ENCODE results near the gene DNAH14. TPM values are rescaled to one million over a fixed set of nuclear protein-coding genes. Genes with fewer than 3 reads are reported as not detected.
"Not testable (repeated sequence)": the region's sequence is repeated elsewhere in the genome, so short reads cannot be mapped to it uniquely, and the experiment has no call there.

Gene DNAH14
- polyA plus RNA-seq (ENCODE audit: insufficient read length in 10 of 10): 1 to 10 TPM; 4.1 to 8.8 (median 5.6) TPM
- long read RNA-seq, donor 1: 0 reads
- long read RNA-seq, donor 2: 0 reads
- long read RNA-seq, donor 3: 0 reads
- long read RNA-seq, donor 4: 0 reads
- long read RNA-seq, donor 5: 0 reads
- long read RNA-seq, donor 6, partial matches to known transcripts: 0 of 2 reads
- long read RNA-seq, donor 6, other reads (novel, unspliced or antisense): 0 of 2 reads
- long read RNA-seq, donor 7: 0 reads
- long read RNA-seq, donor 8, partial matches to known transcripts: 0 of 1 reads
- long read RNA-seq, donor 8, other reads (novel, unspliced or antisense): 0 of 1 reads
- long read RNA-seq, donor 9: 0 reads

DNA sequence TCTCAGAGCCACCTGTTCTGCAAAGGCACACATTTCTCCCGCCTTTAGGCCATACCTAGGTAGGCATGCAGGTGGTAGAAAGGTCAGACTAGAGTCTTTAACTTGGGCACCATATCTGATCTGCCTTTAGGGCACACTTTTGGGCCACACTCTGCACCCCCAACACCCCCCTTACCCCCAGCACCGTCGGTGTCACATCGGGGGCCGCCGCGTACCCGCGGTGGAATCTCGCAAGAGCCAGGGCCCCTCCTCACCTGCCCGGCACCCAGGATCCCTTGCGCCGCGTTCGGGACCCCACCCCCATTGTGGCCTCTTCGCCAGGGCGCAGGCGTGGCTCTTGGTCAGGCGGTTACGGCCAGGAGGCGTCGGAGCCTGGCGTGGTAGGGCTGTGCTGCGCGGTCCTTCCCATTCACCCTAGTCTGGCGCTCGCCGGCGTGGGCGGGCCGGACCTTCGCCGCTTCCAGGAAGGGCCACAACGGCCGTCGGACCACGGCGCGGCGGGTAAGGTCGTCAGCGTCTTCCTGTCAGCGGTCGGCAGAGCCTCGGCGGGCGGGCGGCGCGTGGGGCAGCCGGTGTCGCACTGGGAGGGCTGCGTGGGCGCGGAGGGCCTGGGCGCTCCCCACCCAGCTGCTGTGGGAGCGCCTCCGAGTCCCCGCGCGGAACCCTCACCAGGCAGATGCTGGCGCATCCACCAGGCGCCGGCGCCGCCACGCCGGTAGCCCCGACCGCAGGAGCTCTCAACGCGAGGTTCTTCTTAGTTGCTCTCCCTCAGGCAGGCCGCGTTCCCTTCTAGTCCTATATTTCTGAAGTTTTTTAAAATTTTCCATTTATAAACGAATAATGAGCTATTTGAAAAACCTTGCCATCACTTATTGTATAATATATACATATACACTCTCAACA lies at the start of gene DNAH14:
Gene DNAH14 (plus strand): TSS at position 341 of the 903 bp plus-strand sequence. CDS start 23,028 bp downstream, outside the sequence.
- DNase-seq: peak; percentile 34 to 85 (median 70)

DNA sequence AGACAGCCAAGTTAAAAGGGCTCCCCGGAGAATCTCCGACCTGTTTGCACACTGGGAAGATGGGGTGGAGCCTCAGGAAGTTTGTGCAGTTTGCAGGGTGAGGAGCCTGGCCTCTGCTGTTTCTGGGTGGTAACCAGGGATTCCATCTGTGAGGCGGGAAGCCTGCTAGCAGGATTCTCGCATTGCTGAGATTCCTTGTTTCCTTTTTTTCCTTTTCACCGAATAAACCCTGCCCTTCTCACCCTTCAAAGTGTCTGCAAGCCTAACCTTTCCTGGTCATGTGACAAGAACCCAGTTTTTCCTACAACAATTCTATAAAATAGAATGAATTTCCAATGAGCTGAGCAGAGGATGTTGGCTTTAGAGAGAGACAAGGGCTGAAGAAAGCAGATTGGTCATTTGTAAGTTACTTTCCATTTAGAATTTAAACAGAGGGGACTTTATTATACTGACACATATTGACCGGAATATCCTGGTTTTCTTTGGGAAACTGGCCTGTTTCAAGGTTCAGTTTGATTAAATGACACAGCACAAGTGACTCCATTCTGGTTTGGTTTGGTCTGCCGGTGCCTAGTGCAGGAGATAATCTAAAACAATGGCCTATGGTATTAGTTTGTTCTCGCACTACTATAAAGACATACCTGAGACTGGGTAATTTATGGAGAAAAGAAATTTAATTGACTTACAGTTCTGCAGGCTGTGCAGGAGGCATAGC lies 48.7 kb upstream of the DNAH14 start:
- no peak for DNase-seq

DNA sequence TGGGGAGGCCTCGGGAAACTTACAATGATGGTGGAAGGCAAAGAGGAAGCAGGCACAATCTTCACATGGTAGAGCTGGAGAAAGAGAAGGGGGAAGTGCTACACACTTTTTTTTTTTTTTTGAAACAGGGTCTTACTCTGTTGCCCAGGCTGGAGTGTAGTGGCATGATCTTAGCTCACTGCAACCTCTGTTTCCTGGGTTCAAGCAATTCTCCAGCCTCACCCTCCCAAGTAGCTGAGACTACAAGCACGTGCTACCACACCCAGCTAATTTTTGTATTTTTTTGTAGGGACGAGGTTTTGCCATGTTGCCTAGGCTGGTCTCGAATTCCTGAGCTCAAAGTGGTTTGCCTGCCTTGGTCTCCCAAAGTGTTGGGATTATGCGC lies 48.2 kb upstream of the DNAH14 start:
- not testable (repeated sequence) for DNase-seq

DNA sequence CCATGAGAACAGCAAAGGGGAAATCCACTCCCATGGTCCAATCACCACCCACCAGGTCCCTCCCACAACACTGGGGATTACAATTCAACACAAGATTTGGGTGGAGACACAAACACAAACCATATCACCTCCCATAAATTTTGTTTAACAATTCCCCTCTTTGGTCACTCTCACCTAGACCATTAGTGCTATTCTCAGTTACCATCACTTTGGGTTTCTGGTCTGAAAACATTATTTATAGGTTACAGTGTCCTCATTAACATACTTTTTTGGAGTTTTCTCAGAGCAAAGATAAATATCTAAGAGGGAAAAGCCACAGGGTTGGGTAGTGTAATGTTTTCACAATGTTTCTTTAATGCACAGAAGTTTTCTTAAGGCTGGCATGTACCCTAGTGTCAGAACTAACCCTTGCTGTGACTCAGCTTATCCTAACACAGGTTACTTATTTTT lies 47.7 kb upstream of the DNAH14 start:
- DNase-seq: no peak

DNA sequence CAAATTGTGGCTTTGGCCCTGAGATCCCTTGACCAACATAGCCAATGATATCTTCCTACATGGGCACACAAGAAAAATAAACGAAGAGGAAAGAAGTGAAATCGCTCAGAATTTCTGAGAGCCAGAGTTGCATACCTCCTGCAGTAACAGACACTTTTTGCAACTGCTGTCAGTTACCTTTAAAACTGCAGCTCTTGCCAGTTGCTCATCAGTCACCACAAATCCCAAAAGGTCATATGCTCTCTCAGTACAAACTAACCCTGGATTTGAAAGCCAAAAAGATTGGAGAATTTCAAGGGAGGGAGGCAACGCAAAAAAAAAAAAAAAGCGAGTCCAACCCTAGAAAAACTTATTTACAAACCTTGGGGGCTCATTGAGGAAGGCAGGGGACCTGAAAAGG lies 47.2 kb upstream of the DNAH14 start:
- no peak for DNase-seq

DNA sequence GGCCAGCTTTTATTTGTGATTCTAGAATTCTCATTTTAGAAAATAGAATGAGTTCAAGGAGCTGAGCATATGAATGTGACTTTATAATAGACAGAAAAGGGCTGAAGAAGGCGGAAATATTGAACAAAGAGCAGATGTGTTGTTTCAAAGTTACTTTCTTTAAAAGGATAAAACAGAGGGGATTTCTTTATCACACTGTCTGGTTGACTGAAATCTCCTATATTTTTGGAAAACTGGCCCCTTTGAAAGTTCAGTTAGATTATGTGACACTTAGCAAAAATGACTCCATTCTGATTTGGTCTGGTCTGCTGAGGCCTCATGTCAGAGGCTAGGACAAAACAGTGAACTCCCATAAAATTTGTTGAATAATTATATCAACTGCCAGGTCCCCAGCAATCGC lies 46.4 kb upstream of the DNAH14 start:
- no peak for DNase-seq

DNA sequence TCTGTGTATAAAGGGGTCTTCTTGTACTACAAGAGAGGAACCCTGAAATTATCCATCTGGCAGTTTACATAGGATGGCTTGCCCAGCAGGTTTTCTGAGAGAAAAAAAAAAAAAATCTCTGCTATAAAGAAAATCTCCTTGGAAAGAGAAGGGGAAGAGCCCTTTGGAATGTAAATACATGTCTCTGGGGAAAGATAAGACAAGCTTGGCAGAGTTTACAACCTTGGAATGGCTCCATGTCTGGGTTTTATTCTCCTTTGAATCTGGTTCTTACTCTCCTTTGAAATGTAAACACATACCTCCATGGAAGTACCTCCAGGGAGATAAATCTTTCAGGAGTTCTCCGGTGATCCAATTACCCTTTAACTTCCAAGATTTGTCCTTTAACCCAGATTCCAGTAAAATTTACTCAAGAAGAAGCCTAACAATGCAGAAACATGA lies 45.1 kb upstream of the DNAH14 start:
- peak in 1 of 3 donors; percentile 2 for DNase-seq

DNA sequence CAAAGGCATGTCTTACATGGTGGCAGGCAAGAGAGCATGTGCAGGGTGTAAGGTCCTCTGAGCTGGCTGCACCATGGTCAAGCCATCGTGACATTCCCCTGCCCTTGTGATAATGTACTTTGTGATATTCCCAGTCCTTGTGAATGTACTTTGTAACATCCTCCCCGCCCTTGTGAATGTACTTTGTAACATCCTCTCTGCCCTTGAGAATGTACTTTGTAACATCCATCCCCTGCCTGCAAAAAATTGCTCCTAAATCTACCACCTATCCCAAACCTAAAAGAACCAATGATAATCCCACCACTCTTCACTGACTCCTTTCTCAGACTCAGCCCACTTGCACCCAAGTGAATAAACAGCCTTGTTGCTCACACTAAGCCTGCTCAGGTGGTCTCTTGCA lies 44.1 kb upstream of the DNAH14 start:
- DNase-seq: not testable (repeated sequence)

DNA sequence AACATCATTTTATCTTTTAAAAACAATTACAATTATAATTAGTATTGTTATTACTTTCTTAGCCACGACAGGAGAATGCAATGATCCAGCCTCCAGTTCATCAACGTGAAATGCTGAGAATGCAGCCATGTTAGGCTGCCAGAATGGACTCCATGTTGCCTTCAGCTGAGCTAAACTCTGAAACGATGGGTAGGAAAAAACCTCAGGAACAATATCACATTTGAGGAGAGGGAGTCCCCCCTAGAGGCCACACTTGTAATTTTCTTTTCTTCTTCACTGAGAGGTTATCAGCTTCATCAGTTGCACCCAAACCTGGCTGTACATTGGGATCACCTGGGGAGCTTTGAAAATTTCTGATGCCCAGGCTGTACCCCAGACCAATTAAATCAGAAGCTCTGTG lies 34.6 kb upstream of the DNAH14 start:
- DNase-seq: no peak

DNA sequence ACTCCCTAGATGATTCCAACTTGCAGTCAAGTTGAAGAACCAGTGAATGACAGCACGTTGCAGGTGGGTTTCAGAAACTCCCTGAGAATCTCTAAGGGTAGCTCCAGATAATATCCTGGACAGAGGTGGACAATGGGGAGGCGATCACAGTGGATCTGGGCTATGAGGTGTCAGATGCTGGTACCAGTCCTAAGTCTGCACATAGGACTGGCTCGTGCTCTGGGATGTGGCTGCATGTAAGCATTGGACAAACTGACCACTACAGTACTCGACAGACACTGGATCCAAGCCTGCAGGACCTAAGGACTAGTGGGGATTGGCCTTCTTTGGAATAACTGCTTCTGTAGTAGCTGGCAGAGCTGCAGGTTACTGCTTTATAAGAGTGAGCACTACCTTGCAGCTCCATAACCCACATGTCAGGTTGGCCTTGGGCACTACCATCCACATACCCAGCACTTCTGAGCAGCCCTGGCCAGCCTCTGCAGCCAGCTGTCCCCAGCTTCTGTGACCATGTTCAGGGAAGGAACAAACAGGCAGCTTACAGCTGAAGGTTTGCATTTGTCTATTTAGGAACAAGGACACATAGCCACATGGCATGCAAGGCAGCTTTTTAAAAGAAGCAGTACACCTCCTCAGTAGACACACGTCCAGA lies 33.2 kb upstream of the DNAH14 start:
- DNase-seq: no peak

DNA sequence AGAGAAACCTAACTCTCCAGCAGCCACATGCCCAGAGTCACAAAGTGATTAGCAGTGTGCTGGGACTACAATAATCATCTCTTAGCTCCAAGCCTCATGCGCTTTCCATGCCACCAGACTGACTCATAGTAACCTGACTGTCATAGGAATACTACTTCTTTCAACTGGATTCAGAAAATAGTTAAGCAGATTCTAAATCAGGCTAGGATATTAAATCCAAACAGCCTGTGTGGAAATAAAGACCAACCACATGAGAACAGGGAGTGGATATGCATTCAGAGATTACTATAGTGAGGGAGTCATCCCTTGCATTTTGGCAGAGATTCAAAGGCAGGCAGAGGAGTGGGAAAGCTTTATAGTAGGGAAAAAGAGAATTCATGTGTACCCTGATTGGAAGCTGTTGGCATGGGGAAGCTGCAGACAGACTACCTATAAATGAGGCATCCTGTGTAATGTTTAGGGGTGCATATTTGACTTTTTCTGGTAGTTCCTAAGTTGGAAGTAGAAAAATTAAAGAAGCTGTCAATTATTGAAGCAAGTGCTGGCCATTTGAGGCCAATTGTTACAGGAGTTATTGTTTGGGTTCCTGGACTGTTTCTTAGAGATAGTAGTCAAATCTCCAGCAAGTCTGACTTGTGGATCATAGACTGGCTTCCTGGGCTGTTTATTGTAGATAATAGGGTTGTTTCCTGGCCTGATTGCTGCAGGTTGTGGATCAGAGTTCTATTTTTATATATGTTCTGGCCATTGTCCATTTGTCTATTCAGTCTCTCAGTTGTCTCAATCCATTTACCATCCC lies 31.7 kb upstream of the DNAH14 start:
- no peak for DNase-seq

DNA sequence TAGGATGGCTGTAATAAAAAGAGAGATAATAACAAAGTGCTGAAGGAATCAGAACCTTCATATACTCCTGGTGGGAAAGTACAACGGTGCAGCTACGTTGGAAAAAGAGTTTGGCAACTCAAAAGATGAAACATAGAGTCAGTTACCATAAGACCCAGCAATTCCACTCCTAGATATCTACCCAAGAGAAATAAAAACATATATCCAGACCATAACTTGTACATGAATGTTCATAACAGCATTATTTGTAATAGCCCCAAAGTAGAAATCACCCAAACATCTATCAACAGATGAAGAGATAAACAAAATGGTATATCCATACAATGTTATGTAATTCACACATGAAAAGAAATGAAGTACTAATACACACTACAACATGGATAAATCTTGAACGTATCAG lies 30.5 kb upstream of the DNAH14 start:
- DNase-seq: no peak

DNA sequence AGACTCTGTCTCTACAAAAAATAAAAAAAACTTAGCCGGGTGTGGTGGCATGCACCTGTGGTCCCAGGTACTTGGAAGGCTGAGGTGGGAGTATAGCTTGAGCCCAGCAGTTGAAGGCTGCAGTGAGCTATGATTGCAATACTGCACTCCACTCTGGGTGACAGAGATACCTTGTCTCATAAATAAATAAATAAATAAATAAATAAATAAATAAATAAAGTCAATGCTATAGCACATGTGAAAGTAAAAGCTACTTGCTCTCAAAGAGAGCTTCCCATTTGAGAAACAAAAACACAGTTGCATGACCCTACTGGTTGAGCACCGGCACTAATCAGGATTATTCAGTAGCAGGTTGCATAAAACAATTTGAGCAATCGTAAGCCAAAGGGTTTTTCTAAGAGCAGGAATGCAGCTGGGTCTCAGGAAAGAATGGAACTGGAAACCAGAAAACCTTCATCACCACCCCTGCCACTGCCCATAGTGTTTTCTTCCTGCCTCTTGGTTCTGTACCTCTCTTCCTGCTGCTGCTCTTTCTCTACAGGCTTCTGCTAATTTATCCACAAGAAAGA lies 29.3 kb upstream of the DNAH14 start:
- no peak for DNase-seq

DNA sequence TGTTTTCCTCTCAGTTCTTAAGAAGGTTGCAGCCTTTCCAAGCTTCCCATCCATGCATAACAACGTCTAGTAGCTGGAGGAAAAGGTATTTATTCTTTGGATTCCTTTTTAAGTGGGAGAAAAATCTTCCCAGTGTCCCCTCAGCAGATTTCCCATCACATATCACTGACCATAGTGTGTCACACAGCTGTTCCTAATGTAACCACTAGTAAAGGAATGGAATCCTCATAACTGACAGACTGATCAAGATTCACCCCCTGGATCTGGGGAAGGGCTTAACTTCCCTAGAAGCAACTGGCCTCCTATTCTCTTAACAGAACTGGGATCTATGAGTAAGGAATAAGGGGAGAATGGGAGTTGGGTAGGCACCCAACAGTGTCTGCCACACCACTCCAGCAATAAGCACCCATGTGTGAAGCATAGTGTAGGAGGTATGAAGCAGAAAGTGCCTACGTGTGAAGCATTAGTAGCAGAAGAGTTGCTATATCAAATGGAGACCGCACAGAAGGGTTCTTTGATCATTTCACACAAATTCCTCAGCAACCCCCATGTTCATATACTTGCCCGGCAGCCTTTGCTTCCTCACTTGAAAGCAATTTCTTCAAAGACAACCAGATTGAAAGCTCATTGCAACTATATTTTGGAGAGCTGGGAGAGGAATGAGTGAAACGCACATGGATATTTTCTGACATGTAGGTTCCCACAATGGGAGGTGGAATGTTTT lies 28.2 kb upstream of the DNAH14 start:
- DNase-seq: no peak

DNA sequence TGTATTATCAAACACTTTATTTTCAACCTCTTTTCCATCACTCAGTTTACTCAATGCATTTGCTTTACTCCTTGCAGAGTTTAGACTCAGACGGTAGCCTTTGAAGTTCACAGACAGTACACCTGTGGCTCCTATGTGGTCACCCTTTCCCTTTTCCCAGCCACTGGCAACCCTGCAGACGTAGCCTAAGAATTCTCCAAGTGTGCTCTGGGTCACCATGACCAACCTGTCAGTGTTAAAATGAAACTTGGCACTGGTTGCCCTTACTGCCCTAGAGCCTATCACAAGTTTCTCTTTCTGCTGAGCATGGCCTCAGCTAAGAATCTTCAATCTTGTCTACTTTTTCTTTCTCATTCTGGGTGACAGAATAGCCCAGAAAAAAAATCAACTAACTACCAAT lies 25.5 kb upstream of the DNAH14 start:
- DNase-seq: no peak

DNA sequence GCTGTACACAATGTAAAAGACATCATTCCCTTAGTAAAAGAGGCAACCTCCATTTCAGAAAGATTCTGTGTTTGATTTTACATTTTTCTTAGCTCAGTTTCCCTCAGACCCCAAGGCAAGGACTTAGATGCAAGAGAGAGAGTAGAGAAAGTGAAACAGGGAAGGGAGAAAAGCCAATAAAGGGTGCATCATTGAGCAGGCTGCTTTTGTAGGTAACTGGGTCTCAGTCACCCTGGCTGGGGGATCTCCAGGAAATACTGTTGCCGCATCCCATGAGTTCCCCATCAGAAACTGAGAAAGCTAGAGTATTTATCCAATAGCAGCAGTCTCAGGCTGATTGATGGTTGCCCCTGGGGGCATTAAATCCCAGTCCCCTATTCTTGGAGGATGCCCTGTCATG lies 23.1 kb upstream of the DNAH14 start:
- DNase-seq: no peak

DNA sequence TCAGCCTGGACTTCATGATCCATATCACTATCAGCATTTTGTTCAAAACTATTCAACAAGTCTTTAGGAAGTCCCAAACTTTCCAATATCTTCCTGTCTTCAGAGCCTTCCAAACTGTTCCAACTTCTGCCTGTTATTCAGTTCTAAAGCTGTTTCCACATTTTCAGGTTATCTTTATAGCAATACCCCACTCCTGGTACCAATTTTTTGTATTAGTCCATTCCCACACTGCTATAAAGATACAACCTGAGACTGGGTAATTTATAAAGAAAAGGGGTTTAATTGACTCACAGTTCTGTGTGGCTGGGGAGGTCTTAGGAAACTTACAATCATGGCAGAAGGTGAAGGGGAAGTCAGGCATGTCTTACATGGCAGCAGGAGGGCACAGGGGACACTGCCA lies 18.3 kb upstream of the DNAH14 start:
- DNase-seq: no peak

DNA sequence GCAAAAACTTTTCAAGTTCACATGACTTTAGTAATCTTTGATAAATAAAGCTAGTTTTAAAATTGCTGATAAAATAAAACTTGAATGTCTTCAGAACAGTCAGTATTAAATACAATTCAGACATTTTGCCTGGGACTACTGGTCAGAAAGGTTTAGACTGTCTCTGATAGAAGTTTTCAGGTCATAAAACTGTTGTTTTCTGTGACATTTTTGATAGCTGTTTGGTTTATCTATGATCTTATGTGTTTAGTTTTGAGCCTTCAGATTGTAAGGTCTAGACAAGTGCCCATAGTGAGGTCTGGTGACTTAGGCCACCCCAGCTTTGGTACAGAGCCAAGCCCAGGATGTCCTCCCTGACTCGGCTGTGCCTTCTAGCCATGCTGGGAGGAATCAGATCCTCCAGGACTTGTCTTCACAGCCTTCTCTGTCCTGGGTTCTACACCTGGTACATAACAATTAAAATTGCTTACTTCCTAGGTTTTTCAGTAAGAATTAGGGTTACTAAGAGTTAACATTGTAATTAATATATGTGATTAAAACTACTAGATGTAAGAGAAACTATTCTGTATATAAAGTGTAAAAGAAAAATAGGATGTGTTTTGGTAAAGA lies 15.1 kb upstream of the DNAH14 start:
- DNase-seq: no peak

DNA sequence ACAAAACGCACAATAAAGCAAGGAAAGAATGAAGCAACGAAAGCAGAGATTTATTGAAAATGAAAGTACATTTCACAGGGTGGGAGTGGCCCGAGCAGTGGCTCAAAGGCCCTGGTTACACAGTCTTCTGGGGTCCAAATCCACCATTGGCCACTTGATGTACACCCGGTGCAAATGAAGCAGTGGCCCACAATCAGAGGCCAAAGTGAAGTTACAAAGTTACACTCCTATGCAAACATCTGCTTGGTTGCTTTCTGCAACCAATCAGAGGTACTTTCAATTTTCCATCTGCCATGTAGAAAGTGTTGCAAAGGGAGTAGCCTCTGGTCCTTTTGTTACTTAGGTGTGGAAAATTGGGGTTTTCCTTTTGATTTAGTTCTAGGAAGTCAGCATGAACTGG lies 10.0 kb upstream of the DNAH14 start:
- no peak for DNase-seq

Data from muscle of back (tissue), 13 donors.